CD4-positive, alpha-beta T cell (primary cell): ENCODE measurements around the gene PTPRM. TPM values are rescaled to one million over a fixed set of nuclear protein-coding genes. Genes with fewer than 3 reads are reported as not detected.

Source experiments
- ATAC-seq: fragments of 200-7000 bp; cut with Tn5 transposase; one replicate; pipeline ENCODE4 v1.10.0; 2022; ENCODE audit warnings: mild to moderate bottlenecking; ENCODE audit not compliant: poor library complexity
- CTCF ChIA-PET: fragments of 350-600 bp; sonication (Branson Sonifier 250); formaldehyde crosslinking; loops from one replicate; lab custom pipeline; 2021; ENCODE audit warnings: antibody characterized with exemption, inconsistent platforms; lab: Charles Lee
- POLR2A ChIA-PET: fragments of 350-600 bp; sonication (Branson Sonifier 250); formaldehyde crosslinking; loops from one replicate; lab custom pipeline; 2021; ENCODE audit warnings: antibody characterized with exemption, inconsistent platforms; lab: Charles Lee
- DNase-seq, 14 experiments: peaks; one replicate each; pipeline ENCODE4 v3.0.0-alpha.2; 2013 to 2020; ENCODE audit warnings: mixed read lengths in 2 of 14
- H3K27ac ChIP-seq, 2 donors: one replicate each; pipeline versions ENCODE4 v1.5.1 to v1.7.0; 2013; ENCODE audit warnings: low read length in 2 of 2, low read depth in 1 of 2, mild to moderate bottlenecking in 1 of 2
- H3K27me3 ChIP-seq, 2 experiments: 1 replicate in 1 of 2; 2 replicates in 1 of 2; pipeline versions ENCODE4 v1.6.1 to v1.7.0; 2013; ENCODE audit warnings: low read length in 2 of 2, control low read depth in 1 of 2, mild to moderate bottlenecking in 1 of 2, moderate library complexity in 1 of 2; ENCODE audit not compliant: insufficient read depth in 2 of 2, control insufficient read depth in 1 of 2
- H3K36me3 ChIP-seq: one replicate; pipeline ENCODE4 v1.6.1; 2013; ENCODE audit warnings: low read length, control low read depth; ENCODE audit not compliant: insufficient read depth
- H3K4me1 ChIP-seq: one replicate; pipeline ENCODE4 v1.6.1; 2013; ENCODE audit warnings: low read length, control low read depth; ENCODE audit not compliant: insufficient read depth
- H3K4me3 ChIP-seq: one replicate; pipeline ENCODE4 v1.5.1; 2013; ENCODE audit warnings: mild to moderate bottlenecking, low read length, moderate library complexity
- H3K9me3 ChIP-seq, 2 experiments: 1 replicate in 1 of 2; 2 replicates in 1 of 2; pipeline versions ENCODE4 v1.6.1 to v1.7.0; 2013; ENCODE audit warnings: low read length in 2 of 2, mild to moderate bottlenecking in 2 of 2, control low read depth in 1 of 2, moderate library complexity in 1 of 2; ENCODE audit not compliant: control insufficient read depth in 1 of 2, insufficient read depth in 1 of 2
- H3K27ac Mint-ChIP-seq: one replicate; pipeline ENCODE4 v1.8.0; 2020; ENCODE audit warnings: mixed read lengths
- H3K27me3 Mint-ChIP-seq: one replicate; pipeline ENCODE4 v1.8.0; 2021; ENCODE audit warnings: mixed read lengths
- H3K36me3 Mint-ChIP-seq: one replicate; pipeline ENCODE4 v1.8.0; 2021; ENCODE audit warnings: low read depth, mixed read lengths
- H3K4me1 Mint-ChIP-seq: one replicate; pipeline ENCODE4 v1.8.0; 2021; ENCODE audit warnings: low read depth, mixed read lengths
- H3K4me3 Mint-ChIP-seq: one replicate; pipeline ENCODE4 v1.8.0; 2020; ENCODE audit warnings: mild to moderate bottlenecking, mixed read lengths
- H3K9me3 Mint-ChIP-seq: one replicate; pipeline ENCODE4 v1.8.0; 2020; ENCODE audit warnings: mixed read lengths
- intact Hi-C, 2 experiments: fragments of 100-400 bp; cut with DNase I in 1 of 2; cut with micrococcal nuclease in 1 of 2; formaldehyde crosslinking; loops; one replicate each; pipeline versions ENCODE4 v1.15.1 to v1.9.0; 2023 to 2025; cut with DNase I, micrococcal nuclease
- total RNA-seq, 174 experiments: library from RNA in 2 of 174; stranded (reverse) in 2 of 174; gene quantifications; one replicate each; pipeline ENCODE4 v1.2.3 and lab custom pipeline; 2021 to 2026
- TF ChIP-seq, protein P1 (sequence below): fragments of 200-600 bp; IDR thresholded peaks from one replicate; pipeline ENCODE4 v1.8.0; 2022; ENCODE audit warnings: antibody characterized with exemption, mild to moderate bottlenecking

Gene PTPRM
- total RNA-seq, 2 experiments from 2014 or later: 21.7 to 21.9 TPM

DNA sequence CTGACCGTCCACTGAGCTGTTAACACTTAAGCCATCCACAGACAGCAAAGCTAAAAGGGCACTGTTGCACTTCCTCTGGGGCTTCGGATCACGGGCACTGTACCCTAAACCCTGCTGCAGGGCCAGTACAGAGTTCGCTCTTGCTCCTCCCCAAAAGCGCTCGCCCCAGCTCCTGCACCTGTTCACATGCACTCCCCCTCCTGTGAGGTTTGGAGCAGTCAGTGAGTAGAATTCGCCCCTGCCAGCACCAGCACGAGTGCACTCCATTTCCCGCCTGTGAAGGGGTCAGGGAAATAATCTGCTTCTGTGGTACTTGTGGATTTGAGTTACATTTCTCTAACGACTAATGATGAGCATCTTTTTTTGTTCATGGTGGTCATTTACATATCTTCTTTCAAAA is 158.8 kb downstream of the PTPRM start:
- POLR2A ChIA-PET: no interaction called here
- no peak for DNase-seq
- Mint-ChIP-seq H3K27ac (no peak overlapping the region), H3K36me3 (no peaks in the 10 kb centered on the region), H3K27me3 (no peaks in the 10 kb centered on the region), H3K4me3 (no peak overlapping the region), H3K4me1 (no peaks in the 10 kb centered on the region), H3K9me3 (no peaks in the 10 kb centered on the region)
- TF ChIP-seq, protein P1, sequence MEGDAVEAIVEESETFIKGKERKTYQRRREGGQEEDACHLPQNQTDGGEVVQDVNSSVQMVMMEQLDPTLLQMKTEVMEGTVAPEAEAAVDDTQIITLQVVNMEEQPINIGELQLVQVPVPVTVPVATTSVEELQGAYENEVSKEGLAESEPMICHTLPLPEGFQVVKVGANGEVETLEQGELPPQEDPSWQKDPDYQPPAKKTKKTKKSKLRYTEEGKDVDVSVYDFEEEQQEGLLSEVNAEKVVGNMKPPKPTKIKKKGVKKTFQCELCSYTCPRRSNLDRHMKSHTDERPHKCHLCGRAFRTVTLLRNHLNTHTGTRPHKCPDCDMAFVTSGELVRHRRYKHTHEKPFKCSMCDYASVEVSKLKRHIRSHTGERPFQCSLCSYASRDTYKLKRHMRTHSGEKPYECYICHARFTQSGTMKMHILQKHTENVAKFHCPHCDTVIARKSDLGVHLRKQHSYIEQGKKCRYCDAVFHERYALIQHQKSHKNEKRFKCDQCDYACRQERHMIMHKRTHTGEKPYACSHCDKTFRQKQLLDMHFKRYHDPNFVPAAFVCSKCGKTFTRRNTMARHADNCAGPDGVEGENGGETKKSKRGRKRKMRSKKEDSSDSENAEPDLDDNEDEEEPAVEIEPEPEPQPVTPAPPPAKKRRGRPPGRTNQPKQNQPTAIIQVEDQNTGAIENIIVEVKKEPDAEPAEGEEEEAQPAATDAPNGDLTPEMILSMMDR: no peak
- Histone ChIP-seq H3K36me3 (no peaks in the 10 kb centered on the region), H3K27me3 (no peaks in the 10 kb centered on the region), H3K4me3 (no peak overlapping the region), H3K27ac (no peak overlapping the region), H3K4me1 (no peaks in the 10 kb centered on the region), H3K9me3 (no peaks in the 10 kb centered on the region)
- CTCF ChIA-PET: no interaction called here
- intact Hi-C loops: no loop called here
- no peak for ATAC-seq

DNA sequence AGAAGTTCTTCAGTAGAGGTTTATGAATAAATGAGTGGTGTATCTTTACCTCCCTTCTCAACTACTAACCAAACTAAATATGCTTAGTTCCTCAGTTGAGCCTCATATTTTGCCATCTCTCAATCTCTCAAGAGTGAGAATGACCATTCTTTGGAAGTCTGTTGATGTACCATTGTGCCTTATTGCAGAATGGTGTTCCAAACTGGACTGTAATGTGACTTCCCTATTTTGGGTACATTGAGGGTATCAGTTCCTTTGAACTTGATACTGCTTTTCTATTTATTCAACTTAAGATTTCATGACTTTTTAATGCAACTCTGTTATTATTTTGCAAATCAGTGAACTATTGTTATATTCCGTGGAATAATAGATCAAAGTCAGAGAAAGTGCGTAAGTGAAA is 159.4 kb downstream of the PTPRM start:
- ATAC-seq: no peak
- Histone ChIP-seq H3K27me3 (no peaks in the 10 kb centered on the region), H3K4me3 (no peak overlapping the region), H3K27ac (no peak overlapping the region), H3K9me3 (no peaks in the 10 kb centered on the region), H3K36me3 (no peaks in the 10 kb centered on the region), H3K4me1 (no peaks in the 10 kb centered on the region)
- Mint-ChIP-seq H3K9me3 (no peaks in the 10 kb centered on the region), H3K27me3 (no peaks in the 10 kb centered on the region), H3K4me1 (no peaks in the 10 kb centered on the region), H3K36me3 (no peaks in the 10 kb centered on the region), H3K27ac (no peak overlapping the region), H3K4me3 (no peak overlapping the region)
- intact Hi-C loops: no loop called here
- TF ChIP-seq, protein P1: no peak
- ChIA-PET CTCF (no interaction called here), POLR2A (no interaction called here)
- DNase-seq: no peak

DNA sequence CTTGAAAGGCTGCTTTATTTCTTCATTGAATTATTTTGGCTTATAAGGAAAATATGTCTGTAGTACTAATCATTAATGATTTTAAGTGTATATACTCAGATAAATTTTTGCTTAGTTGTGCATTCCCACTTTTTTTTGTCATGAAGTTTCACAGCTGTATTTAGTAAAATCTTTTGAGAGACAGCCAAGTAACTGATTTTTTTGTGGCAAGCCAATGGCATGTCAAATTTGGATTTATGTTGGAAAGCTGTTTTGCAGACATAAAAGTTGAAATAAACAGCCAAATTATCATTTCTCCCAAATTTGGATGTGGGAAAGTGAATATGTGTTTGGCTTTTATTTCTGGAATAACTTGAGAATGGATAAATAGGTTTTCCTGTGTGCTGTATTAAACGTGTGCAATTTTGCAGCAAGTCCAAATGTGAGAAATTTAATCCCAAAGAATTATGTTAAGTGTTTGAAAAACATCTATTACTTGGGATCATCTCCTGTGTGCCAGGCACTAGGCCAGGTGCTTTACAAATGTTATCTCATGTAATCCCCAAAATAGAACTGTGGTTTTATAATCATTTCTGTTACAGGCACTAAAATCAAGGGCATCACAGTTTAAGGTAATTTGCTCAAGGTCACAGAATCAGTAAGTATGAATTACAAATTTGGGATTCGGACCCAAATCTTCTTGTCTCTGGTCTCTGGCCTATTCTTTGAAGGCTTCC is 160.4 kb downstream of the PTPRM start:
- H3K4me1 Mint-ChIP-seq: no peaks in the 10 kb centered on the region
- H3K9me3 Mint-ChIP-seq: no peaks in the 10 kb centered on the region
- intact Hi-C loops: no loop called here
- Histone ChIP-seq H3K4me3 (no peak overlapping the region), H3K27ac (no peak overlapping the region), H3K27me3 (no peaks in the 10 kb centered on the region), H3K9me3 (no peaks in the 10 kb centered on the region), H3K36me3 (no peaks in the 10 kb centered on the region), H3K4me1 (no peaks in the 10 kb centered on the region)
- no peak overlapping the region for H3K4me3 Mint-ChIP-seq
- ATAC-seq: no peak
- no peaks in the 10 kb centered on the region for H3K27me3 Mint-ChIP-seq
- ChIA-PET CTCF (interaction anchor here (0.6 kb wide), 1 partner anchor 578 kb away, joined by 3 read pairs; no protein-coding TSS in a partner anchor), POLR2A (no interaction called here)
- TF ChIP-seq, protein P1: no peak
- H3K36me3 Mint-ChIP-seq: no peaks in the 10 kb centered on the region
- H3K27ac Mint-ChIP-seq: no peak overlapping the region
- no peak for DNase-seq
